ENCODE data around the gene RPL3.
A peak's percentile ranks its signal among the peaks of the same experiment; 100 is the strongest.
"Not testable (repeated sequence)": the region's sequence is repeated elsewhere in the genome, so short reads cannot be mapped to it uniquely, and the experiment has no call there.

RPL3 gene

DNA sequence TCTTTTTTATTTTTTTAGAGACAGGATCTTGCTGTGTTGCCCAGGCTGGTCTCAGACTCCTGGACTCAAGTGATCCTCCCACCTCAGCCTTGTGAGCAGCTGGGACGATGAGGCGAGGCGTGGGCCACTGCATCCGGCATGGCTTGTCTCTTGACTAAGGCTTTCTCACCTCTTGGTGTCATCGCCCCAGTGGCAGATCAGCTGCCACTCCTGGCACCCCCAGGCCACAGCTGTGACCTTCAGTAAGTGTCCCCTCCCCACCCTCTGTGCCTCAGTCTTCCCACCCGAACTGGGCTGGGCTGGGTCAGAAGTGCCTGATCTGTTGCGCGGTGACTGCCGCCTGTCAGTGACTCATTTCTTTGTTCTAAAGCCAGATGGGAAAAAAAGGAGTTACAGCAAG is 33.9 kb upstream of the RPL3 start:
- DNase-seq, result peak in 7 of 42 donors; percentile 11 to 50 (median 39)
- intact Hi-C loops (cut with DNase I), result no loop called here

DNA sequence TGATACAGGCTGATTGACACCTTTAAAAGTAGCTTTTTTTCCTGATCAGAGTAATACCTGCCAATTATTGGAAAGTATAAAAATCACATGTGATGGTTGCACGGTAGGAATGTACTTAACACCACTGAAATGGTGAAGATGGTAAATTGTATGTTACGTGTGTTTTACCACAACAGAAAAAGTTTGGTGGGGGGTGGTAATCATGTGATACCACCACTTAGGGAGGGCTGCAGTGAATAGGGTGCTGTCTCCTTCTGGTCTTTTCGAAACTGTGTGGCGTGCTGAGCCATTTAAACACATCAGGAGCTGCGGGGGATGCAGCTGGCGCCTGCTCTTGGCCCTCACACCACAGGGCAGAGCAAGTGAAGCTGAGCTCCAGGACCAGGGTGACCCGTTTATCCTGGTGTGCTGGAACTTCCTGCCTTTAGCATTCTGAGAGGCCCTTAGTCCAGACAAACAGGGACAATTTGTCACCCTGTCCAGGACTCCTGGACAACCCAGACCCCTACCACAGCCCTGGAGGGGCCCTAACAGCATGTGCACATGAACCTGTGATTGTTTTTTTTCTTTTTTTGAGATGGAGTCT is 33.0 kb upstream of the RPL3 start:
- no peak for DNase-seq
- intact Hi-C loops (cut with DNase I), result no loop called here

- intact Hi-C loops (cut with DNase I), result no loop called here
- peak in 2 of 42 donors; percentile 13 to 48 for DNase-seq
Observed at GRCh38 chr22:39351689-39352214, 32.3 kb upstream of the RPL3 start.

DNA sequence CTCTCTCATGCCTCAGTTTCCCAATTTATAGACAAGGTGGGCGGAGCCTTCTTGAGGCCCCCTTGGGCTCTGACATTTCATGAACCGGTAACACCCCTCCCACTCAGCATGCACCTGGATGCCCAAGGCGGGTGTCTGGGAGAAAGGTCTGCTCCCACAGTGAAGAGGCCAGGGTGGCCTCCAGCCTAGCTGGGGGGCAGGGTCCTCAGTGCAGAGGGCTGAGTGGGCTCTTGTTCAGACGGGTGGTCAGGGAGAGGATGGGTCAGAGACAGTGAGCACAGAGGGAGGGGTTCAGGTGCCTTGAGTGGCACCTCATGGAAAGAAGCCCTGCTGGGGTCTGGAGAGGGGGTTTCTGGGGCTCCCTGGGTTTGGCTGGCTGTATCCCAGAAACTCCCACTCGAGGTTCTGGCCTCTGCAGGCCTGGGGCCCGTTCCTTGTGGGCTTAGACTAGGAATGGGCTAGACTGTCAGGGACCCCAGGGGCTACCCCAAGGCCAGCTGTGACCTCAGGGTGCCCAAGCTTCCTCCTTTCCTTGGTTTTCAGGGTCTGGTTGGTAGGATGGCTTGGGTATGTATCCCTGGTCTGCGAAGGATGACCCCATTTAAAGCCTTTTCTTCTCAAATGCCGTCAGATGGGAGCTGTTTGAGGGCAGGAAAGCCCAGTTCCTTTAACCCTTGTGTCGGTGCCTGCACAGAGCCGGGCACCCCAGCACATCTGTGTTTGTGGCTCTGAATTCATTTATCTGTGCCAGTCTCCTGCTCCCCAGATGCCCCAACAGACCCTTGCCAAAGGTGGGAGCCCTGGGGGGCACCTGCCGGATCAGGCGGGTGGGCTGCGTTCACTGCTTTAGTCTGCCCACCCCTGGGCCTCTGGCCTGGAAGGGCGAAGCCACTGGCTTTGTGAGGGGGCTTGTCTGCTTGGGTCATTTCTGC is 31.6 kb upstream of the RPL3 start:
- no peak for DNase-seq
- intact Hi-C loops (cut with DNase I), result no loop called here

DNA sequence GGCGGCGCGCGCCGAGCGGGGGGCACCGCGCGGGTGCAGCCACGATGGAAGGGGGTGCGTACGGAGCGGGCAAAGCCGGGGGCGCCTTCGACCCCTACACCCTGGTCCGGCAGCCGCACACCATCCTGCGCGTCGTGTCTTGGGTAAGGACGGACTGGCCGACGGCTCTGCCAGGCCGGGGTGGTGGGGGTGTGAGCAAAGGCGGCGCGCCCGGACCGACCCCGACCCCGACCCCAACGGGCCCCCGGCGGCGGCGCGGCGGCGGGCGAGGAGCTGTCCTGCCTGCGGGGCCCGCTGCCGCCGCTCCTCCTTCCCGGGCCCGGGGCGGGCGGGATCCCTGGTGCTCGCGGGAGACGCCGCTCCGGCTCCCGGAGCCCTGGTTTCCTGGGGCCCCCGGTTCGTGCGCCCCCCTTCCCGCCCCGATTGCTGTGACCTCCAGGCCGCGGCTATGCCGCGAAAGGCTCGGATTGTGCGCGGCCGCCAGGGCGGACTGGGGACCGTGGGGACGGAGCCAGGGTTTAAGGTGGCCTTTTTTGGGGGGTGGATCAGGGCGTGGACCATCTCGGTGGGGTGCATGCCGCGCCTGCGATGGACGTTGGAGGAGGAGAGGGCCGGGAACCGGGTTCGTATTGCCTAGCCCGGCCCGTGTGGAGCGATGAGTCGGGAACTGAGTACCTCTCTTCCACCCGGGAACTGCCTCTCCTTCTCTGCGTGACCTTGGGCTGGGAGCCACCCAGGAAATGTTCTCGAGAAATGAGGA is 30.7 kb upstream of the RPL3 start, which contains the start of gene SYNGR1:
SYNGR1 (plus strand) TSS at position 25 of the 760 bp plus-strand sequence; CDS start at position 45, 20 bp downstream.
- intact Hi-C loops (cut with DNase I), result no loop called here
- DNase-seq, result peak in 17 of 42 donors; percentile 7 to 51 (median 32)

DNA sequence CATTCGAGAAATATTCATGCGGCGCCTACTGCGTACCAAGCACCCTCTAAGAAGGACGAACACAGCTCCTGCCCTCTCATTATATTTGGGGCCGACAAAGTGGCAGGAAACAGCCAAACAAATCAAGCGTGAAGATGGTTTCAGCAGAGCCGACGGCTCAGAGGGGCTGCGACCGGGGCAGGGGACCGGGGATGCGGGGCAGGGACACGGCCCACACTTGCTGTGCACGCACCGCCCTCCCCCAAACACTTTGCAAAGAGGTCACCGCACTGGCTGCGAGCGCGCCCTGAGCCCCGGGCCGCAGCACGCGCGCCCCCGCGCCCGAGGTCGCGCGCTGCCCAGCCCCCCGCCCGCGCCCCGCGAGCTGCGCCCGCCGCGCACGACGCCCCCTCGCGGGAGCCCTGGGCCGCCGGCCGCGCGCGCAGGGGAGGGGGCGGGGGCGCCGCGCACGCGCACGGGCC is 30.1 kb upstream of the RPL3 start:
- intact Hi-C loops (cut with DNase I), result no loop called here
- peak in 40 of 42 donors; percentile 4 to 79 (median 60) for DNase-seq

- intact Hi-C loops (cut with DNase I), result no loop called here
Observed at GRCh38 chr22:39348909-39349505, 29.6 kb upstream of the RPL3 start.

DNA sequence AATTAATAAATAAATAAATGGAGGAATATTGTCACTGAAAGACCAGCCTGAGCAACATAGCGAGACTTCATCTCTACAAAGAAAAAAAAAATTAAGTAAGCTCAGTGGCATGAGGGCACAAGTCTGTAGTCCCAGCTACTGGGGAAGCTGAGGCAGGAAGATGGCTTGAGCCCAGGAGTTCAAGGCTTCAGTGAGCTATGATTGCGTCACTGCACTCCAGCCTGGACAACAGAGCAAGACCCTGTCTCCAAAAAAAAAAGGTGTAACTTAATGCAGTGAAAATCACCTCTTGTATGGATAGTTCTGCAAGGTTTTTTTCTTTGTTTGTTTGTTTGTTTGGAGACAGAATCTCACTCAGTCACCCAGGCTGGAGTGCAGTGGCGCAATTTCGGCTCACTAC is 25.8 kb upstream of the RPL3 start:
- intact Hi-C loops (cut with DNase I), result no loop called here
- DNase-seq, result no peak

More at GRCh38 chr22:39348909-39349505, 29.6 kb upstream of the RPL3 start:
- peak in 40 of 42 donors; percentile 11 to 78 (median 56) for DNase-seq

DNA sequence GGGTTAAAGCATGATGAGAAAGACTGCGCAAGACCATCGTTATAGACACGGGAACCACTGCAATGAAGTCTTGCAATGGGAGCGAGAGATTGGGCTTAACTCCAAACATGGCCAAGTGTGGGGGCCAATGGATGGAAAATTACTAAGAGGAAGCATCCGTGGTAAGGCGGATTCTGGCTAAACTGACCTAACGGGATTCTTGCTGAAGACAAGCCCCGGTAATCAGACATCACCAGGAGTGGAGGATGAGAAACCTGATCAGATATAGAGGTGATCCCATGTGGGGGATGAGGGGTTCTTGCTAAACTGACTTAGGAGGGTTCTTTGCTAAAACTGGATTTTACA is 24.6 kb upstream of the RPL3 start:
- intact Hi-C loops (cut with DNase I), result no loop called here
- no peak for DNase-seq

GRCh38 chr22:39343259-39344045 is 24.0 kb upstream of the RPL3 start:
- DNase-seq, result peak; percentile 56 to 89 (median 75)
- intact Hi-C loops (cut with DNase I), result no loop called here

DNA sequence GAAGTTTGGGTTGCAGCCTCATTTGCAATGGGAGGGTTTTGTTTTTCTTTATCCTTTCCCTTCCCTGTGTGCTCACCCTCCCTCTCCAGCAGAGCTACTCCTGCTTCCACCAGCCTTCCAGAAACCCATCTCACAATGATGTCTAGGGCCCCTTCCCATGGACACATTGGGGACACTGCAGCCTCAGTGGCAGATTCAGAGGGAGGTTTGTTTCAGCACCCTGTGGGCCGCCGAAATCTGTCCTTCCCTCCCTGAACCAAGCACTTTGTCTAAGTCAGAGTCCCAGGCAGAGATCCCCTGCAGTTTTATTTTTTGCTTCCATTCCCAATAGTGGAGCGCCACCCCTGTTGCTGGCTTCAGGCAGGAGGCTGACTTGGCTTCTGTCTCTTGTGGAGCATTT is 21.8 kb upstream of the RPL3 start:
- intact Hi-C loops (cut with DNase I), result no loop called here
- no peak for DNase-seq

DNA sequence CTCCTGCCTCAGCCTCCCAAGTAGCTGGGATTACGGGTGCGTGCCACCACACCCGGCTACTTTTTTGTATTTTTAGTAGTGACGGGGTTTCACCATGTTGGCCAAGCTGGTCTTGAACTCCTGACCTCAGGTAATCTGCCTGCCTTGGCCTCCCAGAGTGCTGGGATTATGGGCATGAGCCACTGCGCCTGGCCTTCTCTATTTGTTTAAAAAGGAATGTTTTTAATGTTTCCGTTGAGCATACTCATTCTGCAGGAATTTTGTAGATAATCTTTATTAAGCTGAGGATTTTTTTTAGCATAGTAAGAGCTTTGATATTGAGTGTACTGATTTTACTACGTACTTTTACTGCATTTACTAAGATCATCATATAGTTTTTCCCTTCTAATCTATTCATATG is 20.4 kb upstream of the RPL3 start:
- intact Hi-C loops (cut with DNase I); DNase-seq: not testable (repeated sequence)

- no peak for DNase-seq
- intact Hi-C loops (cut with DNase I), result no loop called here
Observed at GRCh38 chr22:39336411-39336810, 17.0 kb upstream of the RPL3 start.

DNA sequence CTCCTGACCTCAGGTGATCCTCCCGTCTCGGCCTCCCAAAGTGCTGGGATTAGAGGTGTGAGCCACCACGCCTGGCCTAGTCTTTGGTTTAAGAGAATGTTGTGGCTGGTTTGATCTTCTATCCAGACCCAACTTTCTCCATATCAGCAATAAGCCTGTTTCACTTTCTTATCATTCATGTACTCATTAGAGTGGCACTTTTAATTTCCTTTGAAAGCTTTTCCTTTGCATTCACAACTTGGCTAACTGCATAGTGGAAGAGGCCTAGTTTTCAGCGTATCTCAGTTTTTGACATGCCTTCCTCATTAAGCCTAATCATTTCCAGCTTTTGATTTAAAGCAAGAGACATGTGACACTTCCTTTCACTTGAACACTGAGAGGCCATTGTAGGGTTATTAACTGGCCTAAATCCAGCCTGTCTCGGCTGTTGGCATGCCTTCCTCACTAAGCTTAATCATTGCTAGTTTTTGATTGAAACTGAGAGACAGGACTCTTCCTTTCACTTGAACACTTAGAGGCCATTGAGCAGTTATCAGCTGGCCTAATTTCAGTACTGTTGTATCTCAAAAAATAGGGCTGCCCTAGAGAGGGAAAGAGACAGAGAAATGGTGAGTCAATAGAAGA is 13.1 kb upstream of the RPL3 start:
- peak in 2 of 42 donors; percentile 38 to 63 for DNase-seq
- intact Hi-C loops (cut with DNase I), result no loop called here

- intact Hi-C loops (cut with DNase I); DNase-seq: not testable (repeated sequence)
Observed at GRCh38 chr22:39330553-39330952, 11.1 kb upstream of the RPL3 start.

GRCh38 chr22:39327995-39328754 is 8.8 kb upstream of the RPL3 start:
- no peak for DNase-seq
- intact Hi-C loops (cut with DNase I), result loop anchor here (10.0 kb wide), 1 partner anchor 67 kb away; the partner anchor contains the start of gene TAB1
